ENCODE measurements around the gene ZFP92. TPM values are rescaled to one million over a fixed set of nuclear protein-coding genes. Genes with fewer than 3 reads are reported as not detected.

ZFP92 gene
- total RNA-seq, 2 donors from 2014 or later: 2.0 to 2.8 TPM

DNA sequence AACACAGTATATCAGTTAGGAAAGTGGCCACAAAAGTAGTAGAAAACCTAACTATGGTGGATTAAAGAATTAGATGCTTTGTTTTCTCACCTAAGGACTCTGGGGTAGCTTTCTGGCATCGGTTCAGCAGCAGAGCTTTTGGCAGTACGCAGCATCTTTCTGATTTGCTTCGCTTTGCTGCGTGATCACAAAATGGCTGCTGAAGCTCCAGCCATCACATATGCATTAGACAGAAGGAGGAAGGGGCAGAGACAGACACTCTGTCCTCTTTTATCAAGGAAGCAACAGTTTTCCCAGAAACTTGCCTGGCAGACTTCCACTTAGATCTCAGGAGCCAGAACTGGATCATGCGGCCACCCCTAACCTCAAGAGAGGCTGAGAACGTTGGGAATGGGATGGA lies 19.5 kb downstream of the ZFP92 start:
- no peaks in the 10 kb centered on the region for H3K27me3 Mint-ChIP-seq
- H3K36me3 Mint-ChIP-seq (ENCODE audit: low read depth): no peaks in the 10 kb centered on the region
- no peaks in the 10 kb centered on the region for H3K9me3 Mint-ChIP-seq
- no peak overlapping the region for H3K4me3 Mint-ChIP-seq
- ATAC-seq (replicated peaks): no peak
- no peak overlapping the region for H3K27ac Mint-ChIP-seq
- H3K4me1 Mint-ChIP-seq: no peaks in the 10 kb centered on the region

GRCh38 chrX:153433161-153433680 lies 21.9 kb downstream of the ZFP92 start:
- Mint-ChIP-seq H3K4me1 (no peaks in the 10 kb centered on the region), H3K9me3 (no peaks in the 10 kb centered on the region), H3K36me3 (ENCODE audit: low read depth) (no peaks in the 10 kb centered on the region), H3K4me3 (no peak overlapping the region), H3K27ac (no peak overlapping the region), H3K27me3 (no peaks in the 10 kb centered on the region)
- no peak for ATAC-seq (replicated peaks)

DNA sequence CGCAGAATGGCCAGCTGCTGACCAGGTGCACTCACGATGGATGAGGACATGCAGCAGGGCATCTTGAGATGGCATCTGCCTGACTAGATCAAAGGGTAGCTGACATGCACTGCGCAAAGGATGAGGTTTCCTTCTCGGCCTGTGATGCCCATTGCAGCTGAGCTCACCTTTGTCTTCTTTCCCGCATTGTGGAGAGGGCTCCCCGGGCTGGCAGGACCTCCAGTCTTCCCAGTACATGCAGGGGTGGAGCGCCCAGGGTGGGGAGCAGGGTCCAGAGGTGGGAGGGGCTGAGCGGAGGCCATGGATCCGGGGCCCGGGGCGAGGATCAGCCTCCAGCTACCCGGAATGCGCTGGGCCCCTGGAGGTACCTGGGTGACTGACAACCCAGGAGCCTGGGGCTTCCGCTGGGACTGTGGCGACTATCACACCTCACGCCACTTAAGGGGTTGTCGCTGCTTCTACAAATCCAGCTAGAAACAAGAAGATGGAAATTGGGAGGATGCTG lies 22.6 kb downstream of the ZFP92 start:
- Mint-ChIP-seq H3K27me3 (no peaks in the 10 kb centered on the region), H3K4me1 (no peaks in the 10 kb centered on the region), H3K27ac (no peak overlapping the region), H3K4me3 (no peak overlapping the region), H3K36me3 (ENCODE audit: low read depth) (no peaks in the 10 kb centered on the region), H3K9me3 (no peaks in the 10 kb centered on the region)
- no peak for ATAC-seq (replicated peaks)

- no peak for ATAC-seq (replicated peaks)
- Mint-ChIP-seq H3K9me3 (no peaks in the 10 kb centered on the region), H3K4me1 (no peaks in the 10 kb centered on the region)
Measured at GRCh38 chrX:153434801-153435200, 23.5 kb downstream of the ZFP92 start.

GRCh38 chrX:153435845-153436244 lies 24.6 kb downstream of the ZFP92 start:
- no peak overlapping the region for H3K27ac Mint-ChIP-seq
- H3K9me3 Mint-ChIP-seq: no peaks in the 10 kb centered on the region
- H3K27me3 Mint-ChIP-seq: peaks cover 3% of the 10 kb centered on the region
- no peak overlapping the region for H3K4me3 Mint-ChIP-seq
- H3K36me3 Mint-ChIP-seq (ENCODE audit: low read depth): no peaks in the 10 kb centered on the region
- H3K4me1 Mint-ChIP-seq: no peaks in the 10 kb centered on the region
- no peak for ATAC-seq (replicated peaks)

More at GRCh38 chrX:153434801-153435200, 23.5 kb downstream of the ZFP92 start:
- Mint-ChIP-seq H3K36me3 (ENCODE audit: low read depth) (no peaks in the 10 kb centered on the region), H3K4me3 (no peak overlapping the region), H3K27ac (no peak overlapping the region), H3K27me3 (peaks cover 1% of the 10 kb centered on the region)

DNA sequence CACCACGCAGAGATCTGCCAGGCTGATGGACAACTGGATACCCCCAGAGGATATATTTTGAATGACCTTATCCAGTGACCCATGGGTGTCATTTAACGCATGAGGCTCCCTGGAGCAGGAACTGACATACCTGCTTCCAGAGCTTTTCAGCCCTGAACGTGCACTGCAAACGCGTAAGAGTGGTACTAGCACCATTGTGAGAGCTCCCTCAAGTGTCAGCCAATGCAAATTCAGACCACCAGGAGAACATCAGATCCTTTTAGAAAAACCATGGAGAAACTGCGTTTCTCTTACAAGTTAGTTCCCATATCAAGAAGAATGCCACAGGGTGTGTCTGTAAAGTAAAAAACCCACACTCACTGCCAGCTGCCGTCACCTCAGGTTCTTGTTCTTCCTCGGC lies 27.3 kb downstream of the ZFP92 start:
- H3K4me3 Mint-ChIP-seq: no peak overlapping the region
- peaks cover 3% of the 10 kb centered on the region for H3K27me3 Mint-ChIP-seq
- H3K36me3 Mint-ChIP-seq (ENCODE audit: low read depth): no peaks in the 10 kb centered on the region

GRCh38 chrX:153439977-153440376 lies 28.7 kb downstream of the ZFP92 start:
- no peaks in the 10 kb centered on the region for H3K9me3 Mint-ChIP-seq
- no peaks in the 10 kb centered on the region for H3K4me1 Mint-ChIP-seq
- no peak for ATAC-seq (replicated peaks)
- peaks cover 3% of the 10 kb centered on the region for H3K27me3 Mint-ChIP-seq
- H3K36me3 Mint-ChIP-seq (ENCODE audit: low read depth): no peaks in the 10 kb centered on the region
- H3K4me3 Mint-ChIP-seq: no peak overlapping the region
- H3K27ac Mint-ChIP-seq: no peak overlapping the region

More for the DNA sequence above, 27.3 kb downstream of the ZFP92 start:
- Mint-ChIP-seq H3K9me3 (no peaks in the 10 kb centered on the region), H3K4me1 (no peaks in the 10 kb centered on the region), H3K27ac (no peak overlapping the region)
- ATAC-seq (replicated peaks): no peak

- Mint-ChIP-seq H3K27ac (no peak overlapping the region), H3K36me3 (ENCODE audit: low read depth) (no peaks in the 10 kb centered on the region), H3K4me1 (no peaks in the 10 kb centered on the region), H3K9me3 (no peaks in the 10 kb centered on the region), H3K4me3 (no peak overlapping the region), H3K27me3 (peaks cover 3% of the 10 kb centered on the region)
- ATAC-seq (replicated peaks): no peak
Measured at GRCh38 chrX:153440556-153441135, 29.4 kb downstream of the ZFP92 start.

DNA sequence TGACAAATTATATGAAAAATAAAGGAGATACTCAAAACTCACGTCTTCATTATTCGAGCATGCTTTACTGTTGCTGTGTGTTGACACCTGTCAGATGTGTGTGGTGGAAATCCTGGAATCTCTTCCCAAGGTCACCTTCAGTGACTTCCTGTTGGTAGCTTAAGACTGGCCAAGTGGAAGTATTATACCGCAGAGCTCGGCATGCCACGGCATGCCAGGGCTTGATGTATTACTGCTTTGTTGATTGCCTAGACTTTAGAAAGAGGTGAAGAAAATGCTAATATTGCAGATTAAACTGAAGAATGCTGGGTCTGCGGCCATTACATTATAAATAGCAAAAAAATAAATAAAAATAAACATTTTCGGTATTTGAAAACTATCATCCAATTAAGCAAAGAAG lies 30.0 kb downstream of the ZFP92 start:
- Mint-ChIP-seq H3K9me3 (no peaks in the 10 kb centered on the region), H3K27me3 (peaks cover 3% of the 10 kb centered on the region), H3K27ac (no peak overlapping the region), H3K4me3 (no peak overlapping the region), H3K36me3 (ENCODE audit: low read depth) (no peaks in the 10 kb centered on the region), H3K4me1 (no peaks in the 10 kb centered on the region)
- no peak for ATAC-seq (replicated peaks)

DNA sequence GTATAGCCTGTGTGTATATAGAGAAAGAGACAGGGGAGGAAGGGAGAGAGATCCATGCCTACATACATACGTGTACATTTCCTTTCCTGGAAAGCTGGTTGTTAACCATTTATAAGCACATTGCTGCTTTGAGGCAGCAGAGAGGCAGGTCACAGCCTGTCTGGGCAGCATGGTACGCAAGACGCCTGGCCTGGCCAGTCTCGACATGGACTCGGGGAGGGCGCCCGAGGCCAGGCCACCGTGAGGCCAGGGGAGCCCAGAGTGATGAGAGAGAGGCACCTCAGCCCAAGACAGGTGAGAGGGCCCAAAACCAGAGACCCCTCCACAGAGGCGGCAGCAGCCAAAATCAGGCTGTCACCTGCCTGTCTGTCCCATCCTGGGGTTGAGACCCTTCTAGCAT lies 30.7 kb downstream of the ZFP92 start:
- Mint-ChIP-seq H3K27ac (no peak overlapping the region), H3K36me3 (ENCODE audit: low read depth) (no peaks in the 10 kb centered on the region), H3K4me1 (no peaks in the 10 kb centered on the region), H3K4me3 (no peak overlapping the region), H3K27me3 (peaks cover 3% of the 10 kb centered on the region), H3K9me3 (no peaks in the 10 kb centered on the region)
- no peak for ATAC-seq (replicated peaks)

DNA sequence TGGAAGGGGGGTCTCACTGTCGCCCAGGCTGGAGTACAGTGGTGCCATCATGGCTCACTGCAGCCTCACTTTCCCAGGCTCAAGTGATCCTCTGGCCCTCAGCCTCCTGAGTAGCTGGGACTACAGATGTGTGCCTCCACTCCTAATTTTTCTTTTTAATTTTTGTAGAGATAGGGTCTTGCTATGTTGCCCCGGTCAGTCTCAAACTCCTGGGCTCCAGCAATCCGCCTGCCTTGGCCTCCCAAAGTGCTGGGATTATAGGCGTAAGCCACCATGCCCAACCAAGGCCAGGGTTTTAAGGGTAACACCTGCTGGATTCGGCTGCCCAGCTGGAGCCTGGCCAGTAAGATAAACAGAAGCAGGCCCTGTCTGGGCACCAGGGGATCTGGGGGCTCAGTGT lies 31.2 kb downstream of the ZFP92 start:
- H3K4me3 Mint-ChIP-seq: no peak overlapping the region
- no peaks in the 10 kb centered on the region for H3K4me1 Mint-ChIP-seq
- no peaks in the 10 kb centered on the region for H3K36me3 Mint-ChIP-seq (ENCODE audit: low read depth)
- no peaks in the 10 kb centered on the region for H3K9me3 Mint-ChIP-seq
- peaks cover 3% of the 10 kb centered on the region for H3K27me3 Mint-ChIP-seq
- H3K27ac Mint-ChIP-seq: no peak overlapping the region
- ATAC-seq (replicated peaks): no peak

DNA sequence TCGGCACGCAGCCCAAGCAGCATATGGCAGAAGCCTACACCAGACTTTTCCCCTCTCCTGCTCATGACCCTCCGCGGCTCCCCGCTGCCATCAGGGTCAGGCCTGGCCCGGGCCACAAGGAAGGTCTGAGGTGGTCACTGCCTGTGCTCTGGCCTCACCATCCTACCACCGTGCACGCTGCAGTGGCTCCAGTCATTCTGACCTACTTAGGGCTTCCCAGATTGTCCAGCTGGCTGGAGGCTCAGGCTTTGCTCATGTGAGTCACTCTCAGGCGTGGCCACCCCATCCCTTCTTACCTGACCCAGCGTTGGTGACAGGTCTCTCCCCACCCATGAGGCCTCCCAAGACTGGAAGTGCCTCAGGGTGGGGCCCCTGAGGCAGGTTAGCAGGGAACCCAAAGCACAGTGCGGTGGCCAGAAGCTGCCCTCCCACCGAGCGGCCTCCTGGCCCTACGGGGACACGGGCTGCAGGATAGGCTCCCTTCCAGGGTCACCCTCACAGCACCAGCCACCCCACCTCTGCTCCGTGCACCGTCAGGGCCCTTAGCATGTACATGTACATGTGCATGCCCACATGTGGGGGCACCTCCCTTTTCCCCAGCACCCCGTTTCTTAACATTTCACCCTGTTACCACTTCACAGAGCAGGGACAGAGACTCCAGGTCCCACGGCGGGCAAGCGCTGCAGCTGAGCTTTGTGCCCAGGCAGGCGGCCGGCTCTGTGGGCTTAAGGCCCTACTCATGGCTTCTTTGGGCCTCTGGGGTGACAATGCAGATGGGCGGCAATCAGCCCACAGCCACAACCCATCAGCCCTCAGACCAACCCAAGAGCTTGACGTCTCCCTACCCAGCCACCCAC lies 32.4 kb downstream of the ZFP92 start:
- no peak for ATAC-seq (replicated peaks)
- Mint-ChIP-seq H3K27me3 (peaks cover 3% of the 10 kb centered on the region), H3K4me1 (no peaks in the 10 kb centered on the region), H3K4me3 (no peak overlapping the region), H3K27ac (no peak overlapping the region), H3K36me3 (ENCODE audit: low read depth) (no peaks in the 10 kb centered on the region), H3K9me3 (no peaks in the 10 kb centered on the region)

DNA sequence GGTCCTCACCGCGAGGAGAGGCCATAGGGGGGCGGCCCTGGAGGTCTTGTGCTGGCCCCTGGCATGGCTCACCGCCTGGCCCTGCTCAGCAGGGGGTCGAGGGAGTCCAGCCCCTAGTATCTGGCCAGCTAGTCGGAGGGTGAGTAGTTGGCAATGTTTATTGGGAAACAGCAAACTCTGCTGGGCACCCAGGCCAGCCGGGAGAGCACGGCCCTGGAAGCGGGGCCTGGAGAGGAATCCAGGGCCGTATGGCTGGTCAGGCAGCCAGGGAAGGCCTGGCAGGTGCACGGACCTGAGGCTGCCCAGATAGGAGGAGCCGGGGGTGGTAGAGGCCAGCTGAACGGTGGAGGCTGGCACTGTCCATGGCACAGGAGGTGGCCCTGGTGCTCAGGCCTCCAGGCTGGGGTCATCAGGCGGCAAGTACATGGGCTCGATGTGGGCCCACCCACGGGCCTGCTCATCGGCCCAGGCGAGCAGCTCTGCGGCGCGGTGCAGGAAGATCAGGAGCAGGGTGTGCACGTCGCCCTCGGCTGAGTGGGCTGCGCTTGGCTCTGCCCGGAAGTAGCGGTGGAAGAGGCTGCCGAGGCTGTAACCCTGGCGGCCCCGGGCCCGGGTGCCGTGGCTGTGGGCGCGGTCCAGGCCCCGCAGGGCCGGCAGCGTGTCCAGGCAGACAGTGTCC lies 33.2 kb downstream of the ZFP92 start:
- ATAC-seq (replicated peaks): no peak
- Mint-ChIP-seq H3K4me1 (no peaks in the 10 kb centered on the region), H3K4me3 (no peak overlapping the region), H3K27ac (no peak overlapping the region), H3K36me3 (ENCODE audit: low read depth) (no peaks in the 10 kb centered on the region), H3K27me3 (peaks cover 3% of the 10 kb centered on the region), H3K9me3 (no peaks in the 10 kb centered on the region)

GRCh38 chrX:153445106-153445855 lies 34.0 kb downstream of the ZFP92 start:
- no peaks in the 10 kb centered on the region for H3K4me1 Mint-ChIP-seq
- H3K27me3 Mint-ChIP-seq: no peaks in the 10 kb centered on the region
- H3K27ac Mint-ChIP-seq: no peak overlapping the region
- no peak for ATAC-seq (replicated peaks)
- no peak overlapping the region for H3K4me3 Mint-ChIP-seq
- H3K36me3 Mint-ChIP-seq (ENCODE audit: low read depth): no peaks in the 10 kb centered on the region
- no peaks in the 10 kb centered on the region for H3K9me3 Mint-ChIP-seq

Data from activated T-helper 17 cell treated with anti-CD3 and anti-CD28 coated beads, Interleukin-2, amount 50 U/mL, for 72 hours (primary cell).